HCT116 (cell line): ENCODE results near the gene GPC1. TPM values are rescaled to one million over a fixed set of nuclear protein-coding genes. Genes with fewer than 3 reads are reported as not detected.

Source experiments
- ATAC-seq: fragments of 200-7000 bp; cut with Tn5 transposase; 2 replicates; pipeline ENCODE4 v1.9.1; 2020; ENCODE audit warnings: mild to moderate bottlenecking, moderate library complexity
- BruUV-seq: library from RNA; stranded (reverse); fragments of 400-500 nt; replicated peaks from 2 replicates; lab custom pipeline; 2021; lab: Mats Ljungman, UMichigan
- CTCF ChIA-PET: fragments of 300-600 bp; sonication (Branson Sonifier 250); formaldehyde crosslinking; loops from one replicate; lab custom pipeline; 2021; ENCODE audit warnings: antibody characterized with exemption; lab: Charles Lee
- POLR2A ChIA-PET: fragments of 300-600, 350-600 bp; sonication (Branson Sonifier 250); formaldehyde crosslinking; loops from one replicate; lab custom pipeline; 2021; ENCODE audit warnings: antibody characterized with exemption; lab: Charles Lee
- RAD21 ChIA-PET, 2 experiments: fragments of 300-600 bp; sonication (Branson Sonifier 250); formaldehyde crosslinking; loops; one replicate each; lab custom pipeline; 2023; ENCODE audit warnings: low total read pairs in 2 of 2; ENCODE audit not compliant: uncharacterized antibody in 2 of 2, unreplicated experiment in 2 of 2, low non-redundant PET in 1 of 2; lab: Charles Lee
- DNase-seq: peaks from one replicate; pipeline ENCODE4 v3.0.0-alpha.2; 2010; ENCODE audit warnings: low read depth, low spot score
- H2AFZ ChIP-seq: fragments of 200-600 bp; shearing (Covaris generic), sonication (generic); 2 replicates; pipeline ENCODE4 v1.6.1; 2017; ENCODE audit warnings: low read depth, mixed run types, mixed read lengths, antibody characterized with exemption, low read length; ENCODE audit not compliant: poor library complexity, severe bottlenecking
- H3K27ac ChIP-seq: 2 replicates; pipeline ENCODE4 v1.5.1; 2012; ENCODE audit warnings: low read depth, low read length
- H3K27me3 ChIP-seq: fragments of 200-600 bp; sonication (generic); 2 replicates; pipeline ENCODE4 v1.6.1; 2016; ENCODE audit warnings: mixed run types, low read length, mixed read lengths; ENCODE audit not compliant: insufficient read depth
- H3K36me3 ChIP-seq, 2 experiments: fragments of 200-500 bp in 1 of 2; fragments of 200-600 bp in 1 of 2; sonication (Bioruptor generic) in 1 of 2; sonication (generic) in 1 of 2; 2 replicates each; pipeline versions ENCODE4 v1.5.1 to v1.6.1; 2014 to 2016; ENCODE audit warnings: low read length in 2 of 2, inconsistent platforms in 1 of 2, mixed read lengths in 1 of 2, mixed run types in 1 of 2; ENCODE audit not compliant: insufficient read depth in 2 of 2, control insufficient read depth in 1 of 2
- H3K4me1 ChIP-seq, 2 experiments: fragments of 200-600 bp in 1 of 2; sonication (generic) in 1 of 2; 2 replicates each; pipeline versions ENCODE4 v1.5.1 to v1.6.1; 2012 to 2017; ENCODE audit warnings: low read length in 2 of 2, inconsistent platforms in 1 of 2, mild to moderate bottlenecking in 1 of 2, mixed read lengths in 1 of 2, mixed run types in 1 of 2, moderate library complexity in 1 of 2; ENCODE audit not compliant: insufficient read depth in 2 of 2, control insufficient read depth in 1 of 2
- H3K4me2 ChIP-seq: fragments of 200-600 bp; sonication (generic); 2 replicates; pipeline ENCODE4 v1.6.1; 2017; ENCODE audit warnings: mixed run types, low read length, mixed read lengths
- H3K4me3 ChIP-seq, 2 experiments: fragments of 200-600 bp in 1 of 2; sonication (generic) in 1 of 2; replicated peaks in 1 of 2; 2 replicates each; pipeline ENCODE4 v1.5.1; 2011 to 2016; ENCODE audit warnings: low read length in 2 of 2, control low read depth in 1 of 2, low read depth in 1 of 2, mild to moderate bottlenecking in 1 of 2, mixed read lengths in 1 of 2, mixed run types in 1 of 2
- H3K79me2 ChIP-seq: fragments of 200-600 bp; sonication (generic); 2 replicates; pipeline ENCODE4 v1.6.1; 2017; ENCODE audit warnings: mild to moderate bottlenecking, mixed run types, low read length, moderate library complexity, mixed read lengths; ENCODE audit not compliant: insufficient read depth
- H3K9ac ChIP-seq: fragments of 200-600 bp; sonication (generic); 2 replicates; pipeline ENCODE4 v1.6.1; 2016; ENCODE audit warnings: low read length, mixed read lengths
- H3K9me2 ChIP-seq: fragments of 200-600 bp; sonication (generic), shearing (Covaris generic); 2 replicates; pipeline ENCODE4 v1.6.1; 2017; ENCODE audit warnings: mixed run types, mild to moderate bottlenecking, moderate library complexity; ENCODE audit not compliant: insufficient read depth
- H3K9me3 ChIP-seq, 2 experiments: fragments of 200-500 bp in 1 of 2; fragments of 200-600 bp in 1 of 2; sonication (Bioruptor generic) in 1 of 2; sonication (generic) in 1 of 2; 2 replicates each; pipeline ENCODE4 v1.6.1; 2014 to 2017; ENCODE audit warnings: low read length in 2 of 2, mixed read lengths in 2 of 2, inconsistent platforms in 1 of 2, low read depth in 1 of 2, mild to moderate bottlenecking in 1 of 2, mixed run types in 1 of 2, moderate library complexity in 1 of 2; ENCODE audit not compliant: control insufficient read depth in 1 of 2, insufficient read depth in 1 of 2
- H4K20me1 ChIP-seq: fragments of 200-600 bp; sonication (generic), shearing (Covaris generic); 2 replicates; pipeline ENCODE4 v1.6.1; 2017; ENCODE audit warnings: mixed run types, mild to moderate bottlenecking, moderate library complexity; ENCODE audit not compliant: insufficient read depth
- ELF1 ChIP-seq: IDR thresholded peaks from 2 replicates; pipeline ENCODE4 v1.6.1; 2012; ENCODE audit warnings: low read depth, borderline replicate concordance
- EZH2 ChIP-seq: fragments of 200-600 bp; sonication (generic); IDR thresholded peaks from 2 replicates; pipeline ENCODE4 v1.6.1; 2017; ENCODE audit warnings: antibody characterized with exemption, mixed run types
- FOSL1 ChIP-seq: IDR thresholded peaks from 2 replicates; pipeline ENCODE4 v1.6.1; 2012; ENCODE audit warnings: low read depth
- POLR2A ChIP-seq: IDR thresholded peaks from 2 replicates; pipeline ENCODE4 v1.7.0; 2011; ENCODE audit warnings: borderline replicate concordance; ENCODE audit not compliant: insufficient read depth, insufficient read length; ENCODE audit errors: extremely low read depth
- POLR2AphosphoS5 ChIP-seq: IDR thresholded peaks from 2 replicates; pipeline ENCODE4 v1.6.1; 2011; ENCODE audit warnings: mild to moderate bottlenecking, low read depth, low read length, moderate library complexity
- RAD21 ChIP-seq: IDR thresholded peaks from 2 replicates; pipeline ENCODE4 v1.6.1; 2012; ENCODE audit warnings: low read depth, mild to moderate bottlenecking
- SRF ChIP-seq: IDR thresholded peaks from 2 replicates; pipeline ENCODE4 v1.6.1; 2012; ENCODE audit warnings: low read depth
- ZFX ChIP-seq: fragments of 450-650 bp; IDR thresholded peaks from 2 replicates; pipeline ENCODE4 v1.6.1; 2017
- ZNF274 ChIP-seq: fragments of 200-500 bp; sonication (Bioruptor generic); IDR thresholded peaks from 2 replicates; pipeline ENCODE4 v1.6.1; 2014; ENCODE audit warnings: mild to moderate bottlenecking, low read depth, low read length, inconsistent platforms
- intact Hi-C: fragments of 100-400 bp; cut with micrococcal nuclease; formaldehyde crosslinking; loops from 2 replicates; pipeline ENCODE4 v1.10.0; 2022
- total RNA-seq: library from RNA; stranded (reverse); gene quantifications from one replicate; pipeline ENCODE4 v1.2.1, GENCODE V29; 2021; ENCODE audit not compliant: unreplicated experiment
- TF ChIP-seq, protein P1 (sequence below): IDR thresholded peaks from 2 replicates; pipeline ENCODE4 v1.6.1; 2012; ENCODE audit warnings: low read depth
- TF ChIP-seq, protein P2 (sequence below): IDR thresholded peaks from 2 replicates; pipeline ENCODE4 v1.6.1; 2012
- TF ChIP-seq, protein P3 (sequence below): IDR thresholded peaks from 2 replicates; pipeline ENCODE4 v1.6.1; 2012

The GPC1 gene
- total RNA-seq, 1 experiment from 2014 or later = 79.1 TPM

DNA sequence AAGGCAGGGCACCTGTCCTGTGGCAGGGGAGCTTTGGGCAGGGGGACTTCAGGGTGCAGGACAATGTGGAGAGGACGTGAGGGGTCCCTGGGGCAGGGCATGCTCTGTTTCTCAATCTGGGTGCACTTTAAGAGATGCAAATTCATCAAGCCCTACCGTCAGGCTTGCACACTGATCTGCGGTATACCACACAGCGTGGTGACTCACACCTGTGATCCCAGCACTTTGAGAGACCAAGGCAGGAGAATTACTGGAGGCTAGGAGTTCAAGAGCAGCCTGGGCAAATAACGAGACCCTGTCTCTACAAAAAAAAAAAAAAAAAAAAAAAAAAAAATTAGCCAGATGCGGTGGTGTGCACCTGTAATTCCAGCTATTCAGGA is 10.2 kb upstream of the GPC1 start (continued):
- TF ChIP-seq, protein P1, sequence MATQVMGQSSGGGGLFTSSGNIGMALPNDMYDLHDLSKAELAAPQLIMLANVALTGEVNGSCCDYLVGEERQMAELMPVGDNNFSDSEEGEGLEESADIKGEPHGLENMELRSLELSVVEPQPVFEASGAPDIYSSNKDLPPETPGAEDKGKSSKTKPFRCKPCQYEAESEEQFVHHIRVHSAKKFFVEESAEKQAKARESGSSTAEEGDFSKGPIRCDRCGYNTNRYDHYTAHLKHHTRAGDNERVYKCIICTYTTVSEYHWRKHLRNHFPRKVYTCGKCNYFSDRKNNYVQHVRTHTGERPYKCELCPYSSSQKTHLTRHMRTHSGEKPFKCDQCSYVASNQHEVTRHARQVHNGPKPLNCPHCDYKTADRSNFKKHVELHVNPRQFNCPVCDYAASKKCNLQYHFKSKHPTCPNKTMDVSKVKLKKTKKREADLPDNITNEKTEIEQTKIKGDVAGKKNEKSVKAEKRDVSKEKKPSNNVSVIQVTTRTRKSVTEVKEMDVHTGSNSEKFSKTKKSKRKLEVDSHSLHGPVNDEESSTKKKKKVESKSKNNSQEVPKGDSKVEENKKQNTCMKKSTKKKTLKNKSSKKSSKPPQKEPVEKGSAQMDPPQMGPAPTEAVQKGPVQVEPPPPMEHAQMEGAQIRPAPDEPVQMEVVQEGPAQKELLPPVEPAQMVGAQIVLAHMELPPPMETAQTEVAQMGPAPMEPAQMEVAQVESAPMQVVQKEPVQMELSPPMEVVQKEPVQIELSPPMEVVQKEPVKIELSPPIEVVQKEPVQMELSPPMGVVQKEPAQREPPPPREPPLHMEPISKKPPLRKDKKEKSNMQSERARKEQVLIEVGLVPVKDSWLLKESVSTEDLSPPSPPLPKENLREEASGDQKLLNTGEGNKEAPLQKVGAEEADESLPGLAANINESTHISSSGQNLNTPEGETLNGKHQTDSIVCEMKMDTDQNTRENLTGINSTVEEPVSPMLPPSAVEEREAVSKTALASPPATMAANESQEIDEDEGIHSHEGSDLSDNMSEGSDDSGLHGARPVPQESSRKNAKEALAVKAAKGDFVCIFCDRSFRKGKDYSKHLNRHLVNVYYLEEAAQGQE = no peak

DNA sequence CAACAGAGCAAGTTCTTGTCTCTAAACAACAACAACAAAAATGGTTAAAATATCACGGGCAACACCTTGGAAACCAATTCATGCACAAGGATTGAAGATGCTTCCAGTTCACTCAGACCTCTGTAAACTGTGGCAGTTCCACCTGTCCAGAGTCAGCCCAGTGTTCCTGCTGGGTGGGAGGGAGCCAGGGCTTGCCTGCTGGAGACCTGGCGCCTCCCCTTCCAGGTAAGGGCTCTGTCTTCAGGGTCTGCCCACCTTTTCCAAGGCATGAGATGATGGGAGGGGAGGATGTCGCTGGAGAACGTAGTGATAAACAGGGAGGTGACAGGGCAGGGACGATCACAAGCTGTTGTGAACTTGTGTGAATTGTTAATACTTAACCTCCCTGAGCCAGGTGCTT is 9.8 kb upstream of the GPC1 start:
- H3K27ac ChIP-seq = no peak overlapping the region
- BruUV-seq = no TSS peak
- no peaks in the 10 kb centered on the region for H3K36me3 ChIP-seq
- no peak overlapping the region for H3K4me3 ChIP-seq
- TF ChIP-seq ZNF274 (no peak), EZH2 (no peak), RAD21 (no peak), ELF1 (no peak), POLR2A (no peak), FOSL1 (no peak), POLR2AphosphoS5 (no peak), ZFX (no peak), SRF (no peak)
- TF ChIP-seq, protein P2, sequence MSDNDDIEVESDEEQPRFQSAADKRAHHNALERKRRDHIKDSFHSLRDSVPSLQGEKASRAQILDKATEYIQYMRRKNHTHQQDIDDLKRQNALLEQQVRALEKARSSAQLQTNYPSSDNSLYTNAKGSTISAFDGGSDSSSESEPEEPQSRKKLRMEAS = no peak
- TF ChIP-seq, protein P3, sequence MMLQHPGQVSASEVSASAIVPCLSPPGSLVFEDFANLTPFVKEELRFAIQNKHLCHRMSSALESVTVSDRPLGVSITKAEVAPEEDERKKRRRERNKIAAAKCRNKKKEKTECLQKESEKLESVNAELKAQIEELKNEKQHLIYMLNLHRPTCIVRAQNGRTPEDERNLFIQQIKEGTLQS = no peak
- no peaks in the 10 kb centered on the region for H4K20me1 ChIP-seq
- H2AFZ ChIP-seq = no peak overlapping the region
- no peak overlapping the region for H3K9ac ChIP-seq
- no peaks in the 10 kb centered on the region for H3K79me2 ChIP-seq
- RAD21 ChIA-PET = no interaction called here
- H3K4me1 ChIP-seq = peaks cover 0 to 5% of the 10 kb centered on the region in 2 experiments; a peak in 1 of 4 replicates
- peaks cover 6 to 13% of the 10 kb centered on the region in 2 experiments; a peak in 2 of 4 replicates for H3K9me3 ChIP-seq
- POLR2A ChIA-PET = no interaction called here
- ATAC-seq (no peak), DNase-seq (no peak)
- intact Hi-C loops = no loop called here
- H3K9me2 ChIP-seq = no peaks in the 10 kb centered on the region
- no peak overlapping the region for H3K4me2 ChIP-seq
- CTCF ChIA-PET = no interaction called here
- no peaks in the 10 kb centered on the region for H3K27me3 ChIP-seq
